Measurements from ENCODE around the gene ZNF627.

GRCh38 chr19:11639245-11639601, 41.9 kb downstream of the ZNF627 start:
- TF ChIP-seq EZH2 (IDR thresholded peaks at IDR 0.05) (no peak), POLR2AphosphoS5 (IDR thresholded peaks at IDR 0.05; ENCODE audit: borderline replicate concordance, low read depth, low read length) (no peak), FOXP2 (optimal IDR thresholded peaks at IDR 0.05; ENCODE audit: control extremely low read depth, extremely low read length, insufficient read depth) (no peak)
